ENCODE measurements around the gene KRT6B. TPM values are rescaled to one million over a fixed set of nuclear protein-coding genes. Genes with fewer than 3 reads are reported as not detected.
"Not testable (repeated sequence)": the region's sequence is repeated elsewhere in the genome, so short reads cannot be mapped to it uniquely, and the experiment has no call there.

KRT6B gene
- total RNA-seq, 2 donors from 2014 or later: not detected

DNA sequence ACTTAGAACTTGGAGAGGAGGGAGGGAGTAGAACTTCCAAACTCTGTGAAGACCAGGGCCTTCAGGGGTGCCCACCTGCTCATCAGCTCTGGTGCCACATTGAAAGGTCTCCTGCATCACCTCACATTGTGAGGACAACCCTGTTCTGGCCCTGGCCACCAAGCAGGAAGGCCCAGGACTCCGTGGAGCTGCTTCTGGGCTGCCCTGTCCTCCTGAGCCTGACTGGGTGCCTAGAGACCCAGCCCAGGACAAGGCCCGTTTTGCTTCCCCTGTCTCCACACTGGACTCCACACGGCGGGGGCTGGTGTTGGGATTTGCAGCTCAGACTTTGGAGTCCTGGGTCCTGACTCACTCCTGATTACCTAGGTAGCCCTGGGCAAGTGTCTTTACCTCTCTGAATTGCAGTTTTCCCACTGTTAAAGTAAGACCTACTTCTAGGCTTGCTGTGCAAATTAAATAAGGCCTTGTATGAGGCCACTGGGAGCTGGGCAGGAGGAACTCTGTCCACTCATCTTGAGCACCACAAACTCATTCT lies 33.3 kb downstream of the KRT6B start:
- no peak for DNase-seq
- intact Hi-C loops (cut with DNase I, micrococcal nuclease): no loop called here
- no peak for ATAC-seq

DNA sequence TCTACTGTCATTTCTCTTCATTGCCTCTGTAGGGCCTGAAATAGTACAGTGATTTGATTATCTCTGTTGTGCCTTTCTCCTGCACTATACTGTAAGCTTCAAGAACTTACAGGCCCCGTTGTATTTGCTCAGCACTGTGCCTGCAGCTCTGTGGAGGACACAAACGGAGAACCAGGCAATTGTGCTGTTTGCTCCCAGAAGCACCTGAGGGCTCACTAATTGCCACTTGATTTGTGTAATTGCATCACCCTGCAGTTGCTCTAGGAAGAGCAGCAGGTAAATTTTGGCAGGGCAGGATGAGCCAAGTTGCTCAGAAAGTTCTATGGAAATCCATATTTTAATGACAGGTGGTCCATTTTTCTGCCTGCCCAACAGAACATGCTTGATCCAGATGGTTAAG lies 34.2 kb downstream of the KRT6B start:
- ATAC-seq (no peak), DNase-seq (no peak)
- intact Hi-C loops (cut with DNase I, micrococcal nuclease): no loop called here

DNA sequence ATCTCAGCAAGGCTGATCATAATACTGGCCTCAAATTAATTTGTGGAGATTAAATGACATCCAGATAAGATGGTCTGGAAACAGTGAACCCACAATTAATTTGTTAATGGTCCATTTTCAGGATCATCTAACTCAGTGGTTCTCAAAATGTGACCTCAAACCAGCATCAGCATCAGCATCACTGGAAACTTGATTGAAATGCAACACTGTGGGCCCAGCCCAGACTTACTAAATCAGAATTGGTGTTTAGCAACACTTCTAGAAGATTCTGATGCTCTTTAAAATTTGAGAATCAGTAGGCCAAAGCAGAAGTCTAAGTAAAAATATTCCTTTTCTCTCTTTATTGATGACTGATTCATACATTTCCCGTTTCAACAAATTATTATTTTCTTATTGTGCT lies 35.2 kb downstream of the KRT6B start:
- ATAC-seq (no peak), DNase-seq (no peak)
- intact Hi-C loops (cut with DNase I, micrococcal nuclease): no loop called here

DNA sequence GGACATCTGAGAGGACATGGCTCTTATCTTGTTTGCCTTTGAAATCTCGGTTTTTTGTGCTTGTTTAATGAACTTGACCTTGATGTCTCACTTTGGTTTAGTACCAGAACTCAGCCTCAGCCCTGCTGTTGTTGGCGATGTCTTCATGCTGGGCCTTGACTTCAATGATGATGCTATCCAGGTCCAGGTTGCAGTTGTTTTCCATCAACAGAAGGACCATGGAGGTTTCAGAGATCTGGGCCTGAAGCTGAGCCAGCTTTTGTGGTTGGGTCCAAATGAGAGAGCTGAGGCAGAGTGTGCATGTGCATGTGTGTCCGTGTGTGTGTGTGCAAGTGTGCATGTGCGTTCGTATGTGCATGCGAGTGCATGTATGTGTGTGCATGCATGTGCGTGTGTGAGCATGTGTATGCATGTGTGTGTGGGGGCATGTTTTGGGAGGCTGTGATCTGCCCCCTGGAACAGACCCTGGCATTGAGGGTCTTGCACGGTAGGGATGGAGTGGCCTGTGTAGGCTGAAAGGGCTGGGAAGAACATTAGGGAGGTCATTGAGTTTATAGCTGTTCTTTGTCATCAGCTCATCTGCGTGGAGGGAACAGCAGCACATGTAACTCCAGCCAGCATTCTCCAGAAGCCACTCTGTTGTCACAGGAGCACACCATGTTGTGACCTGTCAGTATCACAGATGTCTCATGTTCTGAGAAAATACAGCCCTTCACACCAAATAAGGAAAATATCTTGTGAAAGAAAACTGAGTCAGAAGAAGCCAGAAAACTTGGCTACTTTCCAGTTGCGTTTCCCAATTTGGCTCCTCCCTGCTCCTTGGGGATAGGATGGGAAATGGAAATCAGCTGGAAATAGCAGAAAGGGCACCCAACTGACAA lies 35.8 kb downstream of the KRT6B start:
- DNase-seq (peak in 1 of 2 donors; percentile 32), ATAC-seq (no peak)
- intact Hi-C loops (cut with DNase I, micrococcal nuclease): no loop called here

DNA sequence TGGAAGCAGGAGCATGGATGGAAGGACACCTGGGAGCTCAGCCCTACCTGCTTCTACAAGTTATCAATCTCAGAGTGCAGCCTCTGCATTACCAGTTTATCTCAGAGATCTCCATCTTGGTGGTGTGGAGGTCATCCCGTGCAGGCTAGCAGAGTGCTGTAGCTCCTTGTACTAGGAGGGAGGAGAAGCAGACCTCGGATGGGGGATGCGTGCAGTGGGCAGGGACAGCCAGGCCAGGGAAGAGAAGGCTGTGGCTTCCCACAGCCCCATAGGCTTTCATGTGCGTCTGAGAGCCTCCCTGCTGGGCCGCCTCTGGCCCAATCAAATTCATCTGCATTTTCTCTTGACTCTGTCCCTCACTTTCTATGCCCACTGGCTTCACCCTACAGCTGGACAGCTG lies 37.0 kb downstream of the KRT6B start:
- ATAC-seq (no peak), DNase-seq (no peak)
- intact Hi-C loops (cut with DNase I, micrococcal nuclease): no loop called here

DNA sequence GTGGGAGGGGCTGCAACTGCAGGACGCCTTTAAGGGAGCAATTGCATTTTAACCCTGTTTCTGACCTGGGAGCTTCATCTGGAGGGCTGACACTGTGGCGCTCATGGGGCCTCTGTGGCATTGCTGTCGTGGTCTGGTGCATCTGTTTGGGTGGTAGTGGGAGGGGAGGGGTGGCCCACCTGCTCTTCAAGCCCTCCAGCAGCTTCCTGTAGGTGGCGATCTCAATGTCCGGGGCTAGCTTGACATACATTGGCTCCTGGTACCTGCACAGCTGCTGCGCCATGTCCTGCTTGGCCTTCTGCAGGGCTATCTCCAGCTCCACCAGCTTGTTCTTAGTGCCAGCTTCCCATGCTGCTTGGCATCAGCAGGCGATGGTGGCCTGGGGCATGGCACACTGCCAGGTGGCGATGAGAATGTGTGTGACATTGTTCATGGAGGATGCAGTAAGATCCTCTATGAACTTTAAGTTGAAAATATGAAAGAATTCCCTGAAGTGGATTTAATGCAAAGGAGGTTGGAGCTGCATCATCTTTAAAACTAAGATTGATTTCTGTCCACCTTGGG lies 38.1 kb downstream of the KRT6B start:
- intact Hi-C loops (cut with DNase I, micrococcal nuclease): no loop called here
- ATAC-seq (no peak), DNase-seq (no peak)

DNA sequence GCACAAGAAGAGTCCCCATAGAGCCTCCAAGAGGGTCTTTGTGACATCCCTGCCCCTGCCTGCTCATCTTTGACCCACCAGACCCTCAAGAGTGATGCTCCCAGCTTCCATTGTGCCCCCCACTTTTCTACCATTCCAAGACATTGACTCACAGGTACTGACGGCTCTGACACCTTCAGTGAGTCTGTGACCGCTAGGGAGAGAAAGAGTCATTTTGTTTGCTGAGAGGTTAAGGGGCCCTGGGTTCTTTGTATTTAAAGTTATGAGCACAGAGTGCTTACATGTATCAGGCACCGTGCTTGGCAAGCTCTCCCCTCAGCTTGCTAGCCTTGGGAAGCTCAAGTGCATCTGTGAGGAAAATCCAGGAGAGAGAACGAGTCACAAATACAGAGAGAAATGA lies 38.7 kb downstream of the KRT6B start:
- intact Hi-C loops (cut with DNase I, micrococcal nuclease): no loop called here
- ATAC-seq (no peak), DNase-seq (no peak)

DNA sequence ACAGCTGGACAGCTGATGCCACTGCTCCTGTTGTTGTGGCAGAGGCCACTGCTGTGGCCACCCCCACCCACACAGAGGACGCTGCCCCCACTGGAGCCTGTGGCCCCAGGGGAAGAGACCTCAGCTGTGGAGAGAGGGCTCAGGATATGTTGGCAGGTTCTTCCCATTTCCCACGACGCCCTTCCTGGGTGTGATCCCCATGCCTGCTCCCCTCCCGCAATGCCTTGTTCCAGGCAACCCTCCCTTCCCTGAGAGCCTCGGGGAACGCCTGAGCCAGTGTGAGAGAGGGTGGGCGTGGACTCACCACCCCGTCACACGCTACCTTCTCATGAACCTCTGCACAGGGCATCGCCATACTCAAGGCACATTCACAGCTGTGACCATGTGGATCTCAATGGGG lies 40.1 kb downstream of the KRT6B start:
- intact Hi-C loops (cut with DNase I, micrococcal nuclease): no loop called here
- no peak for DNase-seq
- ATAC-seq: no peak

DNA sequence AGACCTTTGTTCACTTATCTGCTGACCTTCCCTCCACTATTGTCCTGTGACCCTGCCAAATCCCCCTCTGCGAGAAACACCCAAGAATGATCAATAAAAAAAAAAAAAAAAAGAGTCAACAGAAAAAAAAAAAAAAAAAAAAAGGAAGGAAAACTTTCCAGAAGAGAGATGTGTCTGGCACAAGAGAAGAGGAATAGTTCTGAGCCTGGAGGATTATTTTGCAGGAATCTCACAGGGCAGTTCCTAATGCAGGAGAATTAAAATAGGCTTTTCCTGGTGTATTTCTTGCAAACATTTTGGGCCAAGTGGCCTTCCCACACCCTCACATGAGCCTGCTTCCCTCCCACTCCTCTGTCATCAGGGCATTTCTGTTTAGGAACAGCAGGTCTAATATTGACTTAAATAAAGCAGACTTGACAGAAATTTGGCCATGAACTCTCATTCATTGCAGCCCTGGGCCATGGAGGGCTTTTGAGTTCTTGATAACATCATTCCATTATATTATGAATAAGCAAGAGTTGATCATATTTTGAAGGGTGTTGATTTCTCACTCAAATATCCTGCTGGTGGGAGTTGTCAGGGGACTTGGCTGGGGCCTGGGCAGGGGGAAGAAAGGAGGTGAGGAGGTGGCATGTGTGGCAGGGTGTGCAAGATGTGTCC lies 41.2 kb downstream of the KRT6B start:
- DNase-seq; ATAC-seq; intact Hi-C loops (cut with DNase I, micrococcal nuclease): not testable (repeated sequence)

DNA sequence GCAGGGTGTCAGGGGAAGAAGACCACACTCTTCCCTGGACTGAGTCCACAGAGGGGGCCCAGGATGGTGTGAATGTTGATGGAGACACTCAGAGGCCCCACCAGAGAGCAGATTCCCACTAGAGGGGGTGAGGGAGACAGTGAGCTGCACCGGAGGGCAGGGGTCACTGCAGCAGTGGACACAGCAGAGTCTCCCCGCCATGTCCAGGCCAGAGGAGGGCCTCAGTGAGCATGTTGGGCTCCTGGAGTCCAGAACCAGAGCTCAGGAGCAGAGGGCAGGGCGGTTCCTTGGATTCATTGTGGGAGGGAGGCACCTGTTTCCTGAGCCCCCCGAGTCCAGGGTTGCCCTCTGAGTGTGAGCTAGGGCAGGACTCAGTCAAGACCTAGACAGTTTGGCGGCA lies 44.0 kb downstream of the KRT6B start:
- intact Hi-C loops (cut with DNase I, micrococcal nuclease): no loop called here
- ATAC-seq (no peak), DNase-seq (no peak)

DNA sequence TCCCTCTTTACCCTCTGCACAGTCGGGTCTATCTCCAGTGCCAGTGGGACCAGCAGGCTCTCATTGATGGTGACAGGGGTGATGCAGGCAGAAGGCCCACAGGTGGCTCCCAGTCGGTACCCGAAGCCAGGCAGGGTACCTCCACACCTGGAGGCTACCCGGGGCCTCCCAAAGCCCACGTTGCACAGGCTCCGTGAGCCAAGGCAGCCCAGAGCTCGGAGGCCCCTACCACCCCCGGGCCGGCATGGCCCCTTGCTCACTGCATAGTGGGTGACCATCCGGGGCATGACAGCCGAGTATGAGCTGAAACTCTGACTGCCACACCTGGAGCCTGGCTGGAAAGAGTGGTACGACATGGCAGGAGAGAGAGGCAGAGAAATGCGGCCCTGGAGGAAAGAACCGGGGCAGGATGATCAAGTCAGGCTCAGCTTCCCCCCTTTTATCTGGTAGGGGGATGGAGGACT lies 46.0 kb downstream of the KRT6B start, which contains the start of gene KRT82:
Gene KRT82, minus strand, starts transcription at position 414 of the 464 bp plus-strand sequence. Its CDS starts 58 bp downstream, at position 356.
- intact Hi-C loops (cut with DNase I, micrococcal nuclease): no loop called here
- no peak for ATAC-seq
- no peak for DNase-seq

DNA sequence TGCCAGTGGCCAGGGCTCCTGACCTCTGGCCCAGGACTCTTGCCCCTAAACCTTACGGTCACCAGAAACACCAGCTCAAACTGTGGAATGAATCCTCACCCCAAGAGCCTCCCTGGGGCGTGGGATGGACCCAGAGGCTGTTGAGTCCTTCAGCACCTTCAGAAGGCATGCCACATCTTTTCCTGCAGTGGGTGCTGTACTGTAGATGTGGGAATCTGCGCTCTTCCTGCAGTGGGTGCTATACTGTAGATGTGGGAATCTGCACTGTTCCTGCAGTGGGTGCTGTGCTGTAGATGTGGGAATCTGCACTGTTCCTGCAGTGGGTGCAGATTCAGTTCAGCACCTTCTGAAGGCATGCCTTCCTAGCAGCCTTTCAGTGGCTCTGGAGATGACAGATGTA lies 47.0 kb downstream of the KRT6B start:
- intact Hi-C loops (cut with DNase I, micrococcal nuclease): no loop called here
- no peak for DNase-seq
- no peak for ATAC-seq

DNA sequence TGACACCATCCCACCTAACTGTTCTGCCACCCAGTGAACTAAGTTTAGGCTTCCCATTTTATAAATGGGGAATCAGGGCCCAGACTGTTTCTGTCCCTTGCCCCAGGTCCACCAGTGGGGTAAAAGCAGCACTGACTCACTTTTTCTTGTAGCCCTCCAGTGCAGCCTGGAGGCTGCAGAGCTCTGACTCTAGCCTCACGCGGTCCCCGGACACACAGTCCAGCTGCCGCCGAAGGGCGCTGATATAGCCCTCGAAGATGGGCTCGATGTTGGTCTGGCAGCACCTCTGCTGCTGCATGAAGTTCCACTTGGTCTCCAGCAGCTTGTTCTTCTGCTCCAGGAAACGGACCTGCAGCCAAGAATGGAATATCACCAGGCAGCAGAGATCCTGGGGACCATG lies 48.4 kb downstream of the KRT6B start:
- intact Hi-C loops (cut with DNase I, micrococcal nuclease): no loop called here
- DNase-seq (no peak), ATAC-seq (no peak)

DNA sequence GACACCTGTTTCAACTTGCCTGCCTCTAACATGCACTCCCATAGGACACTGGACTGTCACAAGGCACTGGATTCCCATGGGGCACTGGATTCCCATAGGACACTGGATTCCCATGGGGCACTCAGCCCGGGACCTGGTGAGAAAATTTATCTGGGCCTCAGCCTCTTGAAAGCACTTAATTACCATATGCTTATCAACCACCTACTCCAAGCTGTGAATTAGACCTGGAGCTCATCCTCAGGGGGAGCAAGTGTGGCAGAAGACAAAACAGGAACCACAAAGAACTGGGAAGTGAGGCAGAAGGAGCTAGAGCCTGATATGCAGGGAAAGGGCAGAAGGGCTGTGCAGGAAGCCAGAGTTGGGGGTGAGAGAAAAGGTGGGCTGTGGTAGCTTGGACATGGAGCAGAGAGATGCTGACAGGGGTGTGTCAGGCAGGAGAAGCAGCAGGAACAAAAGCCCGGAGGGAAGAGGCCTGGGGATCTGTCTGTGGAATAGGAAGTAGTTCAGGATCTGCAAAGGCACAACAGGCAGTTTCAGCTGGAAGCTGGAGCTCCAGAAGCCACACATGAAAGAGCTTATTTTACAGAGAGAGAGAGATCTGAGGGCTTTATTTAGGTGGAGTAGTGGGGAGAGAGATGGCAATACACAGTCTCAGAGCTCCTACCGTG lies 48.9 kb downstream of the KRT6B start:
- intact Hi-C loops (cut with DNase I, micrococcal nuclease): no loop called here
- DNase-seq: no peak
- ATAC-seq: no peak

DNA sequence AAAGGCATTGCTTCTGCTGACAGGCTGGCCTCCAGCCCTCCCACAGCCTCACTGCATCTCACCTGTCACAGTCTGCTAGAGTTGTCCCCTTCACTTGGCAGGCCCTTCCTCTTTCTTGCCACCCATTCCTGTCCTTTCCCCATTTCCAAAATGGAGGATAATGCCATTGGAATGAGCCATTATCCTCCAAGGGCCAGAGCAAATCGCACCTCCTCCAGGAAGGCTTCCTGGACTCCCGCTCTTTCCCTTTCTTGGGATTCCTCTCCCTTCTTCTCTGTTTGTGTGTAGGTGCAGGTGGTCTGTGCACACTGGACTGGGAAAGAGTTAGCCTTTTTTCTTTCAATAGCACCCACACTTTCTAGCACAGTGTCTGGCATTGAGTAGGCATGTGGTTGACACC lies 49.6 kb downstream of the KRT6B start:
- DNase-seq: no peak
- ATAC-seq: no peak
- intact Hi-C loops (cut with DNase I, micrococcal nuclease): no loop called here

DNA sequence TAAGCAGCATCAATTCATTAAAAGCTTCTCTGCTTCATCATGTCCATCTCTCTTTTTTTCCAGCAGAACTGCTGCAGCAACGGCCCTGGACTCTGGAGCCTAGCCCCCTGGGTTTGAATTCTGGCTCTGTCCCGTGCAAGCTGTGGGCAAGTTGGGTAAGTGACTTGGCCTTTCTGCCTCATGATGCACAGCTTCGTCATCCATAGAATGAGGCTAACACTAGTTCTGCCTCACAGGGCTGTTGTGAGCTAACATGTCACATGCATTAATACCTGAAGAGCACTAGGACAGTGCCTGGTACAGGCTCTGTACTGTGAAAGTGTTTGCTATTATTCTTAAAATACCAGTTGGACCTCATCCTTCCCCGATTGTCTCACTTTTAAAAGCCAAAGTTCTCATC lies 50.0 kb downstream of the KRT6B start:
- intact Hi-C loops (cut with DNase I, micrococcal nuclease): no loop called here
- ATAC-seq (no peak), DNase-seq (no peak)

DNA sequence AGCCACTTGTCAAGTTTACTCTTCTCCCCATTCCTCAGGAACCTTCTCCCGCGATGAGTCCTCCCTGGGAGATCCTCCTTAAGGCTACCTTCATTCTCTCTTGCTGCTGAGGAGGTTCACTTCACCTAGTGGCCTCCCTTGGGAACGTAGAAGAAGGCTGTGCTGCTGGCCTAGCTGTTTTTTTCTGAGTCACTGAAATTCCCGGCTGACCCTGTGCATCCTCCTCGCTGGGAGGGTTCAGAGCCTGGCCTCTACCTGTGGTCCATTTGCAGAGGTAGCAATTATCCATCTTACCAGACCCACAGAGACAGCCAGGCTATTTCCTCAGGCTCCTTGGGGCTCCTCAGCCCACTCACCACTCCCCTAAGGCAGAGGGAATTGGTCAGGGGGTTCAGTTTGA lies 50.4 kb downstream of the KRT6B start:
- intact Hi-C loops (cut with DNase I, micrococcal nuclease): no loop called here
- no peak for ATAC-seq
- no peak for DNase-seq

DNA sequence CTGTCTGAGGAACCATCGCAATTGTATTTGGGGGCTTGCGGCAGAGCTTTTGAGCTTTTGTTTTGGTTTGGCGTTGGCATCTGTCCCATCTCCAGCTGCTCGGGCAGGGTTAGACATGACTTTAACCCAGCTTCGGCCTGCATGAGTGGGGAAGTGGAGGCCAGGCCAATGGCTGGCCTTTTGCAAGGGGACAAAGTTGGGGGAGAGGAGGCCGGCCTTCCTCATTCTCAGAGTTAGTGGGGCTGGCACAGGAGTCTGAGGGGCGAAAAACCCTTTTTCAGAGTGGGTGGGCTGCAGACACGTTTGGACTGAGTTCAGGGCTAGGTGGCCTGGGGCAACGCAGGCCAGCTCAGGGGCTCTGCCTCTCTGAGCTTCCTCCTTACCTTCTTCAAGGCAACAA lies 51.0 kb downstream of the KRT6B start:
- ATAC-seq (no peak), DNase-seq (no peak)
- intact Hi-C loops (cut with DNase I, micrococcal nuclease): no loop called here

DNA sequence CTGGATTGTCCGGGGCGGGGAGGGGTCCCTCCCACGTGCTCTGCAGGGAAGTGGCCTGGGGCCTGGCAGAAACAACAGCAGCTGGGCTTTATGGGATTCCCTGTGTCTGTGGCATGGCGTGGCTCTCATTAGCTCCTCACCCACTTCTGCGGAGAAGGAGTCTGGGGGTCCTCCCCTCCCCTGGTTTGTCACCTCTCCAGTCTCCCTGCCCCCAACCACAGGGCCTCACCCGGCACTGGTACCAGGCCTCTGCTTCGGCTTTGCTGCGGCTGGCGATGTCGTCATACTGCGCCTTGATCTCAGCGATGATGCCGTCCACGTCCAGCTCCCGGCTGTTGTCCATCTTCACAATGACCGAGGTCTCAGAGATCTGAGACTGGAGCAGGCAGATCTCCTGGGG lies 52.2 kb downstream of the KRT6B start:
- intact Hi-C loops (cut with DNase I, micrococcal nuclease): no loop called here
- no peak for DNase-seq
- no peak for ATAC-seq

Data from left colon (tissue), 2 donors.